ENCODE results near the gene RFX2.

The RFX2 gene

GRCh38 chr19:6110360-6110977, at the start of gene RFX2:
Gene RFX2 (minus strand): TSS chr19:6110500. CDS start chr19:6047496, 63,004 bp downstream.
- ATAC-seq (peak; percentile 95), DNase-seq (peak; percentile 99)
- no peaks in the 10 kb centered on the region for H3K36me3 Mint-ChIP-seq (ENCODE audit: low read depth)
- H3K9me3 Mint-ChIP-seq, result no peaks in the 10 kb centered on the region
- H3K27ac Mint-ChIP-seq, result peak within 1 kb of the TSS; percentile 78
- peaks cover 6% of the 10 kb centered on the region for H3K27me3 Mint-ChIP-seq
- peaks cover 22% of the 10 kb centered on the region for H3K4me1 Mint-ChIP-seq
- H3K4me3 Mint-ChIP-seq, result peak within 1 kb of the TSS; percentile 86

DNA sequence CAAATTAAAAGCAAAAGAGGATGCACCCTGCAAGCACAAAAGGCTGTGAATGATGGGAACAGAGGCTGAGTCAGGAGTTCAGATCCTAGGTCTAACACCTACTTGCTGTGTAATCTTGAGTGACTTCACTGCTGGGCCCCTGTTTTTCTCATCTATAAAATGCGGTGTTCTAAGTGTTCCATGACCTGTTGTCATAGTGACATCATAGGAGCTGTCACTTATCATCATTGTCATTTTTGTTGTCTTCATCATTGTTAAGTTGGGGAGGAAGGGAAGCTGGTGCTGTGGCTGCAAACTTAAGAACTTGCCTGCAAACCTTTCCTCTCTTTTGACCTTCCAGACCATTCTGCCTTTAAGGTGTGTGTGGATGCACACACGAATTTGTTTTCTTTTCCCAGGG, 45.7 kb upstream of the RFX2 start:
- H3K27ac Mint-ChIP-seq, result no peak overlapping the region
- H3K27me3 Mint-ChIP-seq, result peaks cover 2% of the 10 kb centered on the region
- no peaks in the 10 kb centered on the region for H3K36me3 Mint-ChIP-seq (ENCODE audit: low read depth)
- no peak overlapping the region for H3K4me3 Mint-ChIP-seq
- H3K4me1 Mint-ChIP-seq, result peaks cover 1% of the 10 kb centered on the region
- H3K9me3 Mint-ChIP-seq, result peaks cover 15% of the 10 kb centered on the region
- DNase-seq (no peak), ATAC-seq (no peak)

DNA sequence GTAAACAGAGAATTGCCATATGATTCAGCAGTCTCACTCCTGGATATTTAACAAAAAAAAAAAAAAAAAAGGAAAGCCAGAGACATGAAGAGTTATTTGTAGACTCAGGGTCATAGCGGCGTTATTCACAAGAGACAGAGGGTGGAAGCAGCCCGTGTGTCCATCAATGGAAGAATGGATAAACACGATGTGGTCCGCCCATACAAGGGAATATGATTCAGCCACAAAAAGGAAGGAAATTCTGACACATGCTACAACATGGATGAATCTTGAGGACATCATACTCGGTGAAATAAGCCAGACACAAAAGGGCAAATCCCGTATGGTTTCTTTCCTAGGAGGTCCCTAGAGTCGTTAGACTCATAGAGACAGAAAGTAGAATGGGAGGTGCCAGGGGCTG, 40.0 kb upstream of the RFX2 start:
- no peak for ATAC-seq
- Mint-ChIP-seq H3K27me3 (peaks cover 4% of the 10 kb centered on the region), H3K27ac (no peak overlapping the region), H3K4me1 (no peaks in the 10 kb centered on the region), H3K4me3 (no peak overlapping the region), H3K9me3 (peaks cover 4% of the 10 kb centered on the region), H3K36me3 (ENCODE audit: low read depth) (no peaks in the 10 kb centered on the region)
- DNase-seq, result no peak

DNA sequence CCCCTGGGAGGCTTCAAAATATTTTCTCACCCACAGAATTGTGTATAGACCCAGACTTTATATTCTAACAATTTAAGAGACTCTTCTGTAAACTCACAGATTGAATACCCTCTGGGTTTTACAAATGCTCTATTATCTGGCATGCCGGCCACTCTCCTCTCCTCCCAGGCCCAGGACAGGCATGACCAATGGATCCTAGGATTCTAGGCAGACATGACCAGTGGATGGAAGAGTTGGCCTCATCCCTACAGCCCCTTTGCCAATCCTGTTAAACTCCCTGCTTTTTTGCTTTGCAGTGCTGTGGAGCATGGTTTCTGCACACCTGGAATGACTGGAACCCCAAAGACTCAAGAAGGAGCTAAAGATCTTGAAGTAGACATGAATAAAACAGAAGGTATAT, 30.9 kb upstream of the RFX2 start:
- Mint-ChIP-seq H3K4me3 (no peak overlapping the region), H3K4me1 (no peaks in the 10 kb centered on the region), H3K27ac (no peak overlapping the region), H3K36me3 (ENCODE audit: low read depth) (no peaks in the 10 kb centered on the region), H3K9me3 (no peaks in the 10 kb centered on the region), H3K27me3 (peaks cover 2% of the 10 kb centered on the region)
- no peak for ATAC-seq
- no peak for DNase-seq

GRCh38 chr19:6138511-6138910, 28.2 kb upstream of the RFX2 start:
- Mint-ChIP-seq H3K4me1 (no peaks in the 10 kb centered on the region), H3K27ac (no peak overlapping the region), H3K4me3 (no peak overlapping the region), H3K27me3 (no peaks in the 10 kb centered on the region), H3K36me3 (ENCODE audit: low read depth) (no peaks in the 10 kb centered on the region), H3K9me3 (no peaks in the 10 kb centered on the region)
- ATAC-seq (no peak), DNase-seq (no peak)

GRCh38 chr19:6138066-6138465, 27.8 kb upstream of the RFX2 start:
- H3K36me3 Mint-ChIP-seq (ENCODE audit: low read depth), result no peaks in the 10 kb centered on the region
- ATAC-seq (no peak), DNase-seq (no peak)
- H3K4me3 Mint-ChIP-seq, result no peak overlapping the region
- no peaks in the 10 kb centered on the region for H3K4me1 Mint-ChIP-seq
- H3K27ac Mint-ChIP-seq, result no peak overlapping the region
- H3K9me3 Mint-ChIP-seq, result no peaks in the 10 kb centered on the region
- H3K27me3 Mint-ChIP-seq, result no peaks in the 10 kb centered on the region

- Mint-ChIP-seq H3K4me3 (no peak overlapping the region), H3K9me3 (no peaks in the 10 kb centered on the region), H3K27me3 (no peaks in the 10 kb centered on the region), H3K27ac (no peak overlapping the region), H3K4me1 (no peaks in the 10 kb centered on the region), H3K36me3 (ENCODE audit: low read depth) (no peaks in the 10 kb centered on the region)
- DNase-seq (no peak), ATAC-seq (no peak)
These were observed 22.9 kb upstream of the RFX2 start for GRCh38 chr19:6133231-6133630.

GRCh38 chr19:6132482-6132881, 22.2 kb upstream of the RFX2 start:
- Mint-ChIP-seq H3K4me1 (no peaks in the 10 kb centered on the region), H3K27ac (no peak overlapping the region), H3K4me3 (no peak overlapping the region), H3K9me3 (peaks cover 3% of the 10 kb centered on the region), H3K36me3 (ENCODE audit: low read depth) (no peaks in the 10 kb centered on the region), H3K27me3 (no peaks in the 10 kb centered on the region)
- DNase-seq (no peak), ATAC-seq (no peak)

DNA sequence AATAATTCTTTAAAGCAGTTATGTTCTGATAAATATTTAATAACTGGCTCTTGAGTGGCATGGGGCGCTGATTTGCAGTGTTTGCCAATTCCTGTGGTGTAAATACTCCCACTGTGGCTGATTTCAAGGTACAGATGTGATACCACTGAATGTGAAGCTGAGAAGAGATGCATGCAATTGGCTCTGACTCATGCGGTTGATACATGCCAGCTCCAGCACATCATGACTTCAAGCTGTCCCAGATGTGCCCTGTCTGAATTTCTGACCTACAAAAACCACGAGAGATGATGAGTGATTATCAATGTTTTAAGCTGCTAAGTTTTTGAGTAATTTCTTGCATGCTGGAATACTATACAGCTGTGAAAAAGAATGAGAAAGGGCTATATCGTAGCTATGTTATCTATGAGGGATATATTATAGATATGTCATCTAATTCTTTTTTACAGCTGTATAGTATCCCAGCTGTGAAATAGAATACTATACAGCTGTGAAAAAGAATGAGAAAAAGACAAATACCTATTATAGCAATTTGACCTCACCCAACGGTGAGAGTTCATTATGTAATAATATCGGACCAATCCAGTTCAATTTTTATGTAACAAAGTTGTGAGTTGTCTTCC, 17.5 kb upstream of the RFX2 start:
- Mint-ChIP-seq H3K36me3 (ENCODE audit: low read depth) (no peaks in the 10 kb centered on the region), H3K4me3 (no peak overlapping the region), H3K4me1 (no peaks in the 10 kb centered on the region), H3K9me3 (peaks cover 3% of the 10 kb centered on the region), H3K27me3 (no peaks in the 10 kb centered on the region), H3K27ac (no peak overlapping the region)
- ATAC-seq (no peak), DNase-seq (no peak)

- H3K36me3 Mint-ChIP-seq (ENCODE audit: low read depth), result no peaks in the 10 kb centered on the region
- DNase-seq (peak; percentile 9), ATAC-seq (peak; percentile 43)
- peaks cover 3% of the 10 kb centered on the region for H3K9me3 Mint-ChIP-seq
- H3K4me1 Mint-ChIP-seq, result no peaks in the 10 kb centered on the region
- H3K27me3 Mint-ChIP-seq, result no peaks in the 10 kb centered on the region
- H3K27ac Mint-ChIP-seq, result no peak overlapping the region
- H3K4me3 Mint-ChIP-seq, result no peak overlapping the region
These were observed 16.2 kb upstream of the RFX2 start for GRCh38 chr19:6126335-6126974.

DNA sequence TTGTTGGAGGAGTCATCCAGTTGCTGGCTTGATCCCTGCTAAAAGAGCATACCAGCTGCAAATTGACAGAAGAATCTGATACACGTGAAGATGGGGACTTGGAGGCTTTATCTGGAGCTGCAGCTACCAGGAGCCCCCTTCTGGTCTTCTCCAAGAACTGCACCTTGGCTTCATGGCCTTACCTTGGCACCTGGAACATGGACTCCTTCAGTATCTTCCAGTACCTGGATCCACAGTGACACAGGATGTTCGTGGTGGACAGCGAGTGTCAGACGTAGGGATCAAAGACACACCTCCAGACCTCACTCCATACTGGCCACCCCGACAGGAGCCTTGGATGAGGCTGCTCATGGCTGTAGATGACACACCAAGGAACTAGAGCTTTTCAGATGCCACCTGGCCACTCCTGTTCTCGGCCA, 15.3 kb upstream of the RFX2 start:
- Mint-ChIP-seq H3K4me3 (no peak overlapping the region), H3K4me1 (no peaks in the 10 kb centered on the region), H3K36me3 (ENCODE audit: low read depth) (no peaks in the 10 kb centered on the region), H3K27ac (no peak overlapping the region), H3K9me3 (peaks cover 3% of the 10 kb centered on the region), H3K27me3 (no peaks in the 10 kb centered on the region)
- DNase-seq (peak; percentile 50), ATAC-seq (peak; percentile 72)

- Mint-ChIP-seq H3K9me3 (peaks cover 4% of the 10 kb centered on the region), H3K4me3 (no peak overlapping the region), H3K27me3 (peaks cover 2% of the 10 kb centered on the region), H3K4me1 (no peaks in the 10 kb centered on the region), H3K27ac (no peak overlapping the region), H3K36me3 (ENCODE audit: low read depth) (no peaks in the 10 kb centered on the region)
- DNase-seq (no peak), ATAC-seq (no peak)
These were observed 8.7 kb upstream of the RFX2 start for GRCh38 chr19:6119031-6119430.

DNA sequence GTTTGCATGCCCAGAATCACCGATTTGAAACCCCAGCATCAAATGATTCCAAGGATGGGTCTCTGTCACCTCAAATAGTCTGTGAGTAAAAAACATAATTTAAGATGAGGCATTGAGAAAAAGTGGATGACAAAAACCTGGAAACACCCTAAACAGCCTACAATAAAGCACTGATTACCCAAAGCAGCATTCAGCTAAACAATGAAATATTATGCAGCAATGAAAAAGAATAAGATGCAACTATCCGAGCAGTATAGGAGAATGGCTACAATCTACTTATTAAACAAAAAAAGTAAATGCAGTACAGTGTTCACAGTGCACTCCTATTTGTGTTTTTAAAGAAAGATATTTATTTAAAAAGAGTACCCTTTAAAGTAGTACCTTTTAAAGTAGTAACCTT, 7.7 kb upstream of the RFX2 start:
- Mint-ChIP-seq H3K9me3 (peaks cover 4% of the 10 kb centered on the region), H3K36me3 (ENCODE audit: low read depth) (no peaks in the 10 kb centered on the region), H3K4me1 (no peaks in the 10 kb centered on the region), H3K4me3 (no peak overlapping the region), H3K27me3 (peaks cover 5% of the 10 kb centered on the region), H3K27ac (no peak overlapping the region)
- DNase-seq (no peak), ATAC-seq (no peak)

- H3K36me3 Mint-ChIP-seq (ENCODE audit: low read depth), result no peaks in the 10 kb centered on the region
- H3K27ac Mint-ChIP-seq, result no peak overlapping the region
- peaks cover 5% of the 10 kb centered on the region for H3K27me3 Mint-ChIP-seq
- peaks cover 4% of the 10 kb centered on the region for H3K9me3 Mint-ChIP-seq
- H3K4me1 Mint-ChIP-seq, result no peaks in the 10 kb centered on the region
- no peak for ATAC-seq
- DNase-seq, result no peak
- no peak overlapping the region for H3K4me3 Mint-ChIP-seq
These were observed 7.2 kb upstream of the RFX2 start for GRCh38 chr19:6117534-6117933.

DNA sequence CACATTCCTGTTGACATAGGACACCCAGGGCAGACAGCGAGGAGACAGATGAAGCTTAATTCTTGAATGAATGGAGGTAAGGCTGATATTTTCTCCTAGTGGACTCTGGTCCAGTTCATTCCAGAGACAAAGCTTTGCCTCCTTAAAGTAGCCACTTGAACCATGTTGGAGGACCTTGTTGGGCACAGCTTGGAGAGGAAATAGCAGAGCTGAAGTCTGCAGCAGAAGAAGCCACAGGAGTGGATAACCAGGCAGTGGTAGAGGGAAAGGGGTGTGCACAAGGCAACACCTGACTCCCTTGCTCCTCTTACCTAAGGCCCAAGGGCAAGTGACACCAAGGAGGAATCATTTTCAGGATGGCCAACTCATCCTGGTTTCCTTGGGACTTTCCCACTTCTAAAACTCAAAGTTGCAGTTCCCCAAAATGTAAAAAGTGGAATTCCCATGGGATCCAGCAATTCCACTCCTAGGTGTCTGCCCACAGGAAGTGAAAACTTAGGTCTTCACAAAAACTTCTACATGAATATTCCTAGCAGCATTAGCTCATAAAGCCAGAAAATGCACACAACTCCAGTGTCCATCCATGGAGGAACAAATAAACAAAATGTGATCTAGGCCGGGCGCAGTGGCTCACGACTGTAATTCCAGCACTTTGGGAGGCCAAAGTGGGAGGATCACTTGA, 6.6 kb upstream of the RFX2 start:
- ATAC-seq, result no peak
- no peak overlapping the region for H3K4me3 Mint-ChIP-seq
- H3K27ac Mint-ChIP-seq, result no peak overlapping the region
- peaks cover 4% of the 10 kb centered on the region for H3K9me3 Mint-ChIP-seq
- H3K36me3 Mint-ChIP-seq (ENCODE audit: low read depth), result no peaks in the 10 kb centered on the region
- H3K4me1 Mint-ChIP-seq, result no peaks in the 10 kb centered on the region
- H3K27me3 Mint-ChIP-seq, result peaks cover 5% of the 10 kb centered on the region
- no peak for DNase-seq
